C4-2B (cell line): ENCODE data around the gene LRRC59.

Experiments
- H3K27ac ChIP-seq: fragments of 450-650 bp; 2 replicates; pipeline ENCODE4 v1.5.1; 2017
- ZFX ChIP-seq: fragments of 450-650 bp; IDR thresholded peaks from 2 replicates; pipeline ENCODE4 v1.6.1; 2017
- TF ChIP-seq, protein P1 (sequence below): fragments of 450-650 bp; conservative IDR thresholded peaks from 2 replicates; pipeline ENCODE4 v1.5.1; 2017; ENCODE audit warnings: mild to moderate bottlenecking

LRRC59 gene

DNA sequence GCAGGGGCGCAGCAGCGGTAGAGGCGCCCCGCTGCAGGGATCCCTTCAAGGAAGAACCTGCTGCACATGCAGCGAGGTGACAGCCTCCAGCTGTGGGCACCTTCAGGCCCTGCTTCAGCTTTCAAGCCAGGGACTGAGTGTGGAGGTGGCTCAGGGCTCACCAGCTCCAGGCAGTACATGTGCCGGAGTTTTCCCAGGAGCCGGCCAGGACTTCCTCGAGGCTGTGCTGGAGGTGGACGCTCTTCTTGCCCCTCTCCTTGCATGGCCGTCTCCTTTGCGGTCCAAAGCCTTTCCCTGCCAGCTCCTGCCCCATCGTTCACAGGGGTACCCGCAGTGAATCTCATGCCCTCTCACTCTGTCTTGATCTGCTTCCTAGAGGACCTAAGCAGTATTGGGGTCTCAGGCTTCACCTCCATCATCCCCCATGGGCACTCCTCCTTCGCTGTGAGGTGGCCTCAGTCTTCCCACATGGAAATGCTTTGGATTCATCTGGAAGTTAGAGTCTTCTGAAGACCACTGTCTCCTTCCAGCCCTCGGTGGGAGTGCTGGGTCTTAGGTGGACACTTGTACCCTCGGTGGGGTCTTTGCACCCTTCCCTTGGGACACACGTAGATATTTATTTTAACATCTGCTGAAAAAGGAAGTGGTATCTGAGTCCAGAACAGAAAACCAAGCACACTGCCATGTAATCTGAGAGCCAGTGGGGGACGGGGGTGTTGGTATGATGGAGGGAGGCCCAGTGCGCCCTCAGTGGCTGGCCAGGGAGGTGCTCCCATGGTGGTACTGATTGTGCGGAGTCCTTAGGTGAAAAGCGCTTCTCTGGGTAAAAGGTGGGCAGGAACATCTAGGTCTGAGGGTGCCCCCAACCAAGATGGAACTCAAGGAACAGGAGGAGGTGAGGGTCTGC lies 44.4 kb downstream of the LRRC59 start:
- no peak overlapping the region for H3K27ac ChIP-seq
- no peak for TF ChIP-seq ZFX

DNA sequence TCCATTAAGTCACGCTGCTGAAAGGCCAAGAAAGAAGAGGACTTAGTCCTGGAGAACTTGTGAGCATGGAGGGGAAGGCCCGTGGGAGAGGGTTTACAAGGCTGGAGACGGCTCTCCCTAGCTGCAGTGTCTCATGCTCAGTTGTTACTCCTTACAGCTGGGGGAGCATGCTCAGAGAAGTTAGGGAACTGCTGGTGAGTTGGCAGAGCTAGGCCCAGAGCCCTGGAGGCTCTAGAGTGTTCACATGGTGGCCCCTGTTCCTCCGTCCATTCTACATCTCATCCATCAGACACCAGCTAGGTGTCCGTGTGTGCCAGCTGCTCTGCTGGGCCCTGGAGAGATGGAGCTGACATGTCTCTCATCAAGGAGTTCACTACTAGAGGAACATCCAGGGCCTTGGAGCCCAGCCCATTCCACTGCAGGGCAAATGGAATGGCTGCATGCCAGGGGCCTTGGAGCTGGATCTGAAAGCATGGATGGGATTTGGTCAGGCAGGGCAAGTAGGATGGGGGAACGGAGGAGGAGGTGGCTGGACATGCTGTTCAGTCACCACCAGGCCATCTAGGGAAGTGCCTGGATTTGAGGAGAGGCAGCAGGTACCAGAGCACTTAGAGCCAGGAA lies 45.1 kb downstream of the LRRC59 start:
- H3K27ac ChIP-seq = no peak overlapping the region
- no peak for TF ChIP-seq ZFX
- TF ChIP-seq, protein P1, sequence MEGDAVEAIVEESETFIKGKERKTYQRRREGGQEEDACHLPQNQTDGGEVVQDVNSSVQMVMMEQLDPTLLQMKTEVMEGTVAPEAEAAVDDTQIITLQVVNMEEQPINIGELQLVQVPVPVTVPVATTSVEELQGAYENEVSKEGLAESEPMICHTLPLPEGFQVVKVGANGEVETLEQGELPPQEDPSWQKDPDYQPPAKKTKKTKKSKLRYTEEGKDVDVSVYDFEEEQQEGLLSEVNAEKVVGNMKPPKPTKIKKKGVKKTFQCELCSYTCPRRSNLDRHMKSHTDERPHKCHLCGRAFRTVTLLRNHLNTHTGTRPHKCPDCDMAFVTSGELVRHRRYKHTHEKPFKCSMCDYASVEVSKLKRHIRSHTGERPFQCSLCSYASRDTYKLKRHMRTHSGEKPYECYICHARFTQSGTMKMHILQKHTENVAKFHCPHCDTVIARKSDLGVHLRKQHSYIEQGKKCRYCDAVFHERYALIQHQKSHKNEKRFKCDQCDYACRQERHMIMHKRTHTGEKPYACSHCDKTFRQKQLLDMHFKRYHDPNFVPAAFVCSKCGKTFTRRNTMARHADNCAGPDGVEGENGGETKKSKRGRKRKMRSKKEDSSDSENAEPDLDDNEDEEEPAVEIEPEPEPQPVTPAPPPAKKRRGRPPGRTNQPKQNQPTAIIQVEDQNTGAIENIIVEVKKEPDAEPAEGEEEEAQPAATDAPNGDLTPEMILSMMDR = no peak

DNA sequence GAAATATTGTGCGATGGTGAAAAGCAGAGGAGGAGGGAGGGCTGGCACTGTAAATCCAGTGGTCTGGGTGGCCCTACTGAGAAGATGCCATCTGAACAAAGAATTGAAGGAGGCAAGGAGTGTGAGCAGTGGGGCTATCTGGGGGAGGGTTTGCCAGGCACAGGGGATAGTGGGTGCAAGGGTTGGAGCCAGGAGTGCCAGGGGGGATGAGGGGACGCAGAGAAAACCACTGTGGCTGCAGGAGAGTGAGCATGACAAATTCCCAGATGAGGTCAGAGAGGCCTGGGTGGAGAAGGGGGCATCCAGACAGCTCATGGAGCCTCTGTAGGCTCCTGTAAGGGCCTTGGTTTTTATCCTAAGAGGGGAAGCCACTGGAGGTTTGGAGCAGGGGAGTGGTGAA lies 46.6 kb downstream of the LRRC59 start:
- no peak for TF ChIP-seq ZFX
- TF ChIP-seq, protein P1 = no peak

DNA sequence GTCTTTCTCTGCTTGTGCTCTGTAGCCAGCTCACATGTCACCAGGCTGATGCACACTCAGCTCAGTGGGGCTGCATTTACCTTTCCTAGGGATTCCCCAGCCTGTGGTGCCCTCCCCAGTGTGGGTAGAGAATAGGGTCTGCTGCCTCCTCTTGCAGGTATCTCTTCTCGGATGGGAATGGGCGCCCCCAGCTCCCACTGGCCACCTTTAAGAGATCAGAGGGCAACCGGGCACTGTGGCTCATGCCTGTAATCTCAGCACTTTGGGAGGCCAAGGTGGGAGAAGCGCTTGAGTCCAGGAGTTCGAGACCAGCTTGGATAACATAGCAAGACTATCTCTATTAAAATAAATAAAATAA lies 48.1 kb downstream of the LRRC59 start:
- TF ChIP-seq, protein P1 = no peak
- no peak for TF ChIP-seq ZFX
- no peak overlapping the region for H3K27ac ChIP-seq

More for the DNA sequence above, 46.6 kb downstream of the LRRC59 start:
- H3K27ac ChIP-seq = no peak overlapping the region

DNA sequence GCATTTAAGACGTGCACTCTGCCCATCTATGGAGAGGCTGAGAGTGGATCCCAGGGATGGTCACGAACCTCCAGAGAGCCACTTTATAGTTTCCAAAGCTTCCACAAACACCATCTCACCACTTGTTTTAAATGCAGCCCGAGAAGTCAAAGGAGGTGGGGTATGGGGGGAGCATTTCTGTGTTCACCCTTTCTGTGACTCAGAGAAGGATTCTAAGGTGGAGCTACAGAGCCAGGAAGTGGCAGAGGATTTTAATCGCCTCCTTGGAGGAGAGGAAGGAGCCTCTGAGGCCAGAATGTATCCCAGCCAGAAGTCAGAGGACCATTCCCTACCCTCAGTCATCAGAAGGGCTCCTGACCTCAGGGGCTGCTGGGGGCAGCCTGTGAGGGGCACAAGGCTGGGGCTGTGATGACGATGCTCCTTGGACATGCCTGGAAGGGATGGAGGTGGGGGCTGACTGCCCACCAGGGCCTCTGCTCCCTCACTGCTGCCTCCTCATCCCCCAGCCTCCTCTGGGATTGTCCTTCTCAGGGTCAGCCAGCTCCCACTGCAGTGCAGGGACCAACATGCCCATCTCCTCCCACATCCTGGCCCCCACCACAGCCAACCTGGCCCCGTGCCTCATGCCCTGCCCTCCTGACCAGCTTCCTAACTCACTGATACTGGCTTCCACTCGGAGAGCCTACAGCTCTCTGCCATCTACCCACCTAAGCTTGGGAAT lies 48.6 kb downstream of the LRRC59 start:
- no peak overlapping the region for H3K27ac ChIP-seq
- TF ChIP-seq, protein P1 = no peak
- TF ChIP-seq ZFX = no peak

DNA sequence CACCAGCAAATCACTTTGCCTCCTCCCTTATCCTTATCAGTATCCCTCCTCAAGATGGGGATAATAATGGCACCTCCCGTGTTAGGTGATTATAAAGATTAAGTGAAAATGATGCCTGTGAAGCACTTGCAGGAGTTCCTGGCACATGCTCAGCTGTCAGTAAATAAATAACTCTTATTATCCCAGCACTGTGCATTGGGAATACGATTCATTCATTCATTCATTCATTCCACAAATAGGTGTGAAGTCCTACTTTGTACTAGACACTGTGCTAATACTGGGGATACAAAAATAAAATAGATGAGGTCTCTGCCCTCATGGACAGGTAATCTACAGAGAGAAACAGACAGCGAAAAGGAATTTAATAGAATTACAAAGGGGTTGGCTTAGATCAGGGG lies 49.4 kb downstream of the LRRC59 start:
- no peak for TF ChIP-seq ZFX
- TF ChIP-seq, protein P1 = no peak
- no peak overlapping the region for H3K27ac ChIP-seq

DNA sequence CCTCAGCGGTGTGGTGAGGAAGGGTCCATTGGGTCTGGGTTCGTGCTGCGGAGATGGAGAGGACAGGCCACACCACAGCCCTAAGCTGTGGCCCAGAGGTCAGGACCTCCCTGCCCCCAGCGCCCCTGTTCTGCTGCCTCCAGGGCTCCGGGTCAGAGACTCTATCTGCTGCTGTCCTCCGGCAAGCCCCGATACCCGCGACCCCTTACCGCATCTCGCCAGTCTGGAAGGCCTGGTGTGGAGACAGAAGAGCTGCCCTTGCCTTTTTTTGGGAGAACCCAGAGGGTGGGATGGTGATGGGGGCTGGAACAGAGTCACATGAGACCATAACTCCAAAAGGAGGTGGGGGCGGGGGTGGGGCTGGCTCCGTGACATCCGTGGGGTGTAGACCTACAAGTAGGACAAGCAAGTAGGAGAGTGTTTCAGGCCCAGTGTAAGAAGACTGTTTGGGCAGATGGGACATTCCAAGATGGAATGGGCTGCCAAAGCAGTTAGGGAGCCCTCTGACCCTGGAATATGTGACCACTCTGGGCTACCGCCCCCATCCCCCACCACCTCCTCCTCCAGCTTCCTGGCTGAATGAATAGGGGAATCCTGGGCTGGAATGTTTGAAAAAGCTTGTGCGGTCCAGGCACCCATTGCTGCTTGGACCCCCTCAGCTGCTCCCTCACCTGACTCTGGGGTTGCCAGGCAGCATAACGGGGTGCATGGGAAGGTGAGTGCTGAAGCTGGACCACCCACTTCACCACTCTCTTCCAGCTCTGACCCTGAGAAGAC lies 50.0 kb downstream of the LRRC59 start:
- peak overlapping the region; percentile 82; the same call in 1 of the 2 replicates for H3K27ac ChIP-seq
- TF ChIP-seq, protein P1 = no peak
- TF ChIP-seq ZFX = no peak
